GM21737 (cell line): ENCODE measurements around the gene ASTN2.

Experiments
- ATAC-seq: cut with Tn5 transposase; IDR thresholded peaks from one replicate; pipeline ENCODE4 v1.9.1; 2021; ENCODE audit warnings: mild to moderate bottlenecking, moderate library complexity; ENCODE audit not compliant: unreplicated experiment

ASTN2 gene

GRCh38 chr9:116451500-116452115 is 963.2 kb downstream of the ASTN2 start:
- no peak for ATAC-seq

GRCh38 chr9:116450378-116451139 is 964.3 kb downstream of the ASTN2 start:
- peak; percentile 90 for ATAC-seq

- no peak for ATAC-seq
Measured at GRCh38 chr9:116449949-116450348, 964.9 kb downstream of the ASTN2 start.

DNA sequence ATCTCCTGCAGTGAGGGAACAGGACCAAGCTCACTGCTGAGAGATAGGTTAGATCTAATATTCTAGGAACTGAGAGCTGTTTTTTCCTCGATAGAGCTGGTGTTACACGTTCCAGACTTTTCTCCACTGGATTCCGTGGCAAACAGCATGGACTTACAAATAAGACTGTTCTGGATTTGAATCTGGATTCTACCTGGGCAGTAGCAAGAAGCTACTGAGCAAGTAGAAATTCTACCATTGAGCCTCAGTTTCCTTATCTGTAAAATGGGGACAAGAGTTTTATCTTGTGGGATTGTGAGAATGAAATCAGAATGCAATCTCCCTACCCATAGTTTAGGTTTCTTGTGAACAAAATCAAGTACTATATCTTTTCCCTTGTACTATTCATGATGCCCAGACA is 966.4 kb downstream of the ASTN2 start:
- no peak for ATAC-seq

- ATAC-seq: no peak
Measured at GRCh38 chr9:116447934-116448333, 966.9 kb downstream of the ASTN2 start.

- ATAC-seq: no peak
Measured at GRCh38 chr9:116442528-116442927, 972.3 kb downstream of the ASTN2 start.

- ATAC-seq: no peak
Measured at GRCh38 chr9:116437411-116438370, 977.2 kb downstream of the ASTN2 start.

- no peak for ATAC-seq
Measured at GRCh38 chr9:116436121-116436520, 978.7 kb downstream of the ASTN2 start.

- ATAC-seq: no peak
Measured at GRCh38 chr9:116435706-116436105, 979.2 kb downstream of the ASTN2 start.

DNA sequence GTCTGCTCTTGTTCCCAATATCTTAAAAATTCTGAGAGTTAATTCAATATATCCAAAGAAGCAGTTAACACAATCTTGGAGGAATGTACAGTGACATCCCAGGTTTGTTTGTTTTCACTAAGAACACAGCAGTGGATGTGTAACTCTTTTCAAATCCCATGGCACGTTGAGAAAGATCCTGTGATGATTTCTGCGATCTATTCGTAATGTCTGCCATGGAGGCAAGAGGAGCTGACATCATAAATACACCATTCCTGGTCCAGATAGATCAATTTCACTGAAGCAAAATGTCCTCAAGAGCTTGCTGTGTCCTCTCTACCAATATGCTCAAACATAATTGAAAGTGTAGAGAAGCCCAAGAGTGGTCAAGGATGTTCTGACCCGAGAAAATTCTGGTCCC is 980.5 kb downstream of the ASTN2 start:
- ATAC-seq: no peak

- no peak for ATAC-seq
Measured at GRCh38 chr9:116432051-116432450, 982.8 kb downstream of the ASTN2 start.

DNA sequence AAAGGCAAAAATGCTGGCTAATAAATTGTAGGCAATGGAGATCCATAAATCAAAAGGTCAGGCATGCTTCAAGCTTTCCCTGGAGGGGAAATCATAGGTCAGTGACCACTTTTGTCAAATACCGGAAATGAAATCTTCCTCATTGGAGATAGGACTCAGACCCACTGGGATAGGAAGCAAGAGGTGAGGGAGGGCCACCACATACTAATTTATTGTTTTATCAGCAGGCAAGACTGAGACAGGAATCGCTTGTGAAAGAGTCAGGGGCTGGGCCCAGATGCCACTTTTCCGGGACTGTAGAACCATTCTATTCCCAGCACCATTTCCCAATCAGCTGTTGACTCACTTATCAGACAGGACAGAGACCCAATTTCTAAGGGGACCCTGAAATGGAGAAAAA is 984.0 kb downstream of the ASTN2 start:
- no peak for ATAC-seq

DNA sequence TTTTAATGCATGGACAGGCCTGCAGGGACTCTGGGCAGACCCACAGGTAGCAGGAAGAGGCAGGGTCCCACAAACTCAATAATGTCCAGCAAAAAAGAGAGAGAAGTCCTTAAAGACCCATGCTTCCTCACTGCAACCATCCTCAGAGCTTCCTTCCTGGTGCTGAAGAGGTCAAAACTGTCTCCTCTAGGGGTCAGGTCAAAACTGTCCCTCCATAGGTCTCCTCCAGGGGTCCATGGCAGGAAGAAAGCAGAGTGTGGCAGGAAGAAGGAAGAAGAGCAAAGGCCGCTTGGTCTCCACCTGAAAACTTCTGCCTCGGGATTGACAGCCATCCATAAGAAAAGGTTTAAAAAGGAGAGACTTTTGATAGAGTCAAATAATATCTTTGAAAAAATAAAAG is 989.6 kb downstream of the ASTN2 start:
- ATAC-seq: no peak

- ATAC-seq: no peak
Measured at GRCh38 chr9:116423149-116423548, 991.7 kb downstream of the ASTN2 start.

DNA sequence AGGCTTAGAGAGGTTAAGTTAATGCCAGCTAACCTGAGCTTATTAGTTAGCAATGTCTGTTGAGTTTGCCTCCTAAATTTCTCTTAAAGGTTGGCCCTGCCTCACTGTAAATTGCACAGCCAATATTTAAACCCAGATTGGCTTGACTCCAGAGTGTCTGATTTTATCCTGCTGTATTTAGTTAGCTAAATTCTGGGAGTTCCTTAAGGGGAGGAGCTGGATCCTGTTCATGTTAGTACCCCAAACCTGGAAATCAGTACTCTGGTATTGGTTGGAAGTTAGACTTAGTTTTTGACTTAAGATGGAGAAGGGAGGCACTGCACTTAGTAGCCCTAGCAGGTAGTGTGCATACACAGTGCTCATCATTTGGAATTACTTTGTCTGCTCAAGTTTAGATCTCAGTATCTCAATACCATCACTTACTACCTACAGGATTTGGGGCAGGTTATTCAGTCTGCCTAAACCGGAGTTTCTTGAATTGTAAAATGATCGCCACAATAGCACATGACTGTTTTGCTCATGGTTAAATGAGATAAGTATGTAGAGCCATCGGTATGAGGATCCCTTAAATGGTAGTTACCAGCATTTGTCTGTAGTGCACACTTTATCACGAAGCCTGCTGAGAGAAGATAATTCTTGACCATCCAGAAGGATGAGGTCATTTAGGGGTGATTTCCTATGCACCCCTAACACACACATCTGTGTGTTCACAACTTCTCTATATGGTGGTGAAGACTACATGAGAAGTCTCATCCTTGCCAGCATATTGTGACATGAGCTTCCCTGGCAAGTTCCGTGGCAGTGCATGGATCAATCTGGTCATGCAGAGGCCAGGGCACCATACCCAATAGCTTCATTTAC is 992.5 kb downstream of the ASTN2 start:
- ATAC-seq: no peak

DNA sequence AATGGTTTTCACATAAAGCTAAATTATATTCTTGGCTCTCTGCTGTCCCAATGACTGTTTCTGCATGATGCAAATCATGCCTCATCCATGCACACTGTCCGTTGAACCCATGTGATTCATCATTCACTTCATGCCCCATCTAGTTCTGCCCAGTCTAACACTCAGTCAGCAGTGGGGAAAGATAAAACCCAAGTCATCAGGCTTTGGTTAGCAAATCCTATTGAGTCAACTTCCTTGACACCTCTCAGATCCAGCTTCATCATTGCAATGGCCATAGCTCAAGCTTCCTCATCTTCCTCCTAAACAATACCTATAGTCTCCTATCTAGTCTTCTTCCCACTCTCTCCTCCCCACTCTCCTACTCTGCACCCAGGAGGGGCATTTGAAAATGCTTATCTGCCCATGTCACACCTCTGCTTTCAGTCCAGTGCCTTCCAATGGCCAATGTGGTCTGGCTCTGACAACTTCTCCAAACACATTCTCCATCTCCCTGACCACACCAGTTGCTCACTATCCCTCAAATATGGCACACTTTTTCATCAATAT is 993.8 kb downstream of the ASTN2 start:
- ATAC-seq: no peak

DNA sequence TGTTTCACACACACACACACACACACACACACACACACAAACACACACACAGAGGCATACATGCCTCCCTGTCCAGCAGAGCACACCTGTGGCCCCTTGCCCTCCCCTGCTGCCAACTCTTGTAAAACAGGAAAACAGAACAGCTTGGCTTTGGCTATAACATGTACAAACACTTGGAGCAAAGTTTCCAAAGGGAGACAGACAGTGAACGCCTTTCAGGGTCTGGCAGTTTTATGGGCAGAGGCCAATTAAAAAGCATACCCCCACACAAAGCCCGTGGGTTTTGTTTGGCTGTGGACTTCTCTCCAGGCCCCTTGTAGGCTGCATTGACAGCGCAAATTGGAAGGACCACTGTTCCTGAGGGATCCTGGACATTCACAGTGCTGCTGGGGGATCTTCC is 995.7 kb downstream of the ASTN2 start:
- ATAC-seq: no peak

- ATAC-seq: no peak
Measured at GRCh38 chr9:116417464-116417863, 997.4 kb downstream of the ASTN2 start.

DNA sequence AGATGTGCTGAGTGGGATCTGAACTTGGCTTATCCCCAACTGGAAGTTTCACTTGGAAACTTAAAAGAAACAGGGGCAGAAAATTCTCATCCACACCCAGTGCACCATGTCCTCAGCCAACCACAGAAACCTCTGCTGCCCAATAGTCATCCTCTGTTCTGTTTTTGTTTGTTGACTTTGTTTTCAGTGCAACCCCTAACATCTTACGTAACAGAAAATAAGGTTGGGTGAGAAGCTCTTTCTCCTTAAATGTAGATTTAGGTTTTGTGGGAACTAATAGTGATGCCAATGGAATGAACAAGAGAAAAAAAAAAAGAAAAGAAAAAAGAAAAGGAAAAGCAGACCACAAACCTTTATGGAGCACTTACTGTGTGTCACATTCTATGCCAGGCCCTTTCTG is 998.4 kb downstream of the ASTN2 start:
- no peak for ATAC-seq

GRCh38 chr9:116414374-116414773 is 1000.5 kb downstream of the ASTN2 start:
- ATAC-seq: no peak
